NT2/D1 (cell line): ENCODE measurements around the gene MTRF1.

Experiments used
- DNase-seq: peaks from one replicate; pipeline ENCODE4 v3.0.0-alpha.2; 2011; ENCODE audit warnings: low read depth, low spot score
- H3K27me3 ChIP-seq: 2 replicates; pipeline ENCODE4 v1.6.0; 2011; ENCODE audit warnings: mild to moderate bottlenecking; ENCODE audit not compliant: insufficient read length, insufficient read depth
- H3K36me3 ChIP-seq: 2 replicates; pipeline ENCODE4 v1.6.1; 2011; ENCODE audit warnings: mild to moderate bottlenecking, low read length, mixed read lengths; ENCODE audit not compliant: insufficient read depth, insufficient read length
- H3K4me1 ChIP-seq: 2 replicates; pipeline ENCODE4 v1.5.1; 2011; ENCODE audit not compliant: insufficient read depth, insufficient read length
- H3K4me3 ChIP-seq: 2 replicates; pipeline ENCODE4 v1.5.1; 2011; ENCODE audit warnings: low read depth; ENCODE audit not compliant: insufficient read length
- H3K9ac ChIP-seq: 2 replicates; pipeline ENCODE4 v1.6.0; 2011; ENCODE audit warnings: low read depth; ENCODE audit not compliant: insufficient read length
- H3K9me3 ChIP-seq: 2 replicates; pipeline ENCODE4 v1.5.1; 2011; ENCODE audit warnings: mild to moderate bottlenecking, low read length; ENCODE audit not compliant: insufficient read depth
- SUZ12 ChIP-seq: IDR thresholded peaks from 2 replicates; pipeline ENCODE4 v1.6.1; 2011; ENCODE audit not compliant: insufficient read length, insufficient read depth; ENCODE audit errors: extremely low read depth
- YY1 ChIP-seq: IDR thresholded peaks from 2 replicates; pipeline ENCODE4 v1.6.1; 2011; ENCODE audit not compliant: insufficient read length, insufficient read depth
- ZNF274 ChIP-seq: IDR thresholded peaks from 2 replicates; pipeline ENCODE4 v1.6.1; 2011; ENCODE audit warnings: mild to moderate bottlenecking, low read depth, low read length

Gene MTRF1

GRCh38 chr13:41200126-41200525, 63.2 kb downstream of the MTRF1 start:
- H3K4me1 ChIP-seq, result no peaks in the 10 kb centered on the region
- no peak overlapping the region for H3K4me3 ChIP-seq
- no peak for TF ChIP-seq ZNF274
- no peaks in the 10 kb centered on the region for H3K9me3 ChIP-seq
- DNase-seq, result no peak
- no peaks in the 10 kb centered on the region for H3K27me3 ChIP-seq
- no peak overlapping the region for H3K9ac ChIP-seq
- no peaks in the 10 kb centered on the region for H3K36me3 ChIP-seq

DNA sequence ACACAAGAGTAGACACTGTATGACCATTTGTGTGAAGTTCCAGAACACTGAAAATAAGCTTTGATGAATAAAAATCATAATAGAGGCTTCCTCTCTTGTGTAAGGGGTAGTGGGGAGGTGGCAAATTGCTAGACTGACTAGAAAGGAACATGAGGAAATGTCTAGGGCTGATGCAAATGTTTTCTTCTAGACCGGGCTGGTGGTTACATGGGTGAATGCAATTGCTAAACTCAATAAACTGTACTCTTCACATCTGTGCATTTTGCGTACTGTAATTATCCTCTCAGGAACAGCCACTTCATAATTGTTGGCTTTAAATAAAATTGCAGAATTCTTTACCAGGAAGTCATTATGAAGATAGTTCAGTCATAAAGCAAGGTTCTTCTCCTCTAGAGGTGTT, 63.9 kb downstream of the MTRF1 start:
- no peak for TF ChIP-seq YY1
- TF ChIP-seq ZNF274, result no peak
- no peak for TF ChIP-seq SUZ12

GRCh38 chr13:41199079-41199478, 64.3 kb downstream of the MTRF1 start:
- TF ChIP-seq YY1, result no peak
- TF ChIP-seq SUZ12, result no peak
- TF ChIP-seq ZNF274, result no peak
- no peaks in the 10 kb centered on the region for H3K4me1 ChIP-seq
- H3K9me3 ChIP-seq, result no peaks in the 10 kb centered on the region
- no peaks in the 10 kb centered on the region for H3K36me3 ChIP-seq
- no peak overlapping the region for H3K4me3 ChIP-seq
- no peaks in the 10 kb centered on the region for H3K27me3 ChIP-seq
- no peak overlapping the region for H3K9ac ChIP-seq
- DNase-seq, result no peak

More for the DNA sequence above, 63.9 kb downstream of the MTRF1 start:
- H3K4me3 ChIP-seq, result no peak overlapping the region
- no peaks in the 10 kb centered on the region for H3K4me1 ChIP-seq
- DNase-seq, result no peak
- H3K9ac ChIP-seq, result no peak overlapping the region
- H3K9me3 ChIP-seq, result no peaks in the 10 kb centered on the region
- no peaks in the 10 kb centered on the region for H3K27me3 ChIP-seq
- H3K36me3 ChIP-seq, result no peaks in the 10 kb centered on the region

- Histone ChIP-seq H3K27me3 (no peaks in the 10 kb centered on the region), H3K4me1 (no peaks in the 10 kb centered on the region), H3K9me3 (peaks cover 21% of the 10 kb centered on the region; the same call in 1 of the 2 replicates), H3K4me3 (no peak overlapping the region), H3K9ac (no peak overlapping the region), H3K36me3 (peaks cover 6% of the 10 kb centered on the region)
- no peak for DNase-seq
- TF ChIP-seq YY1, result no peak
- no peak for TF ChIP-seq ZNF274
- TF ChIP-seq SUZ12, result no peak
Observed at GRCh38 chr13:41196620-41197019, 66.8 kb downstream of the MTRF1 start.

DNA sequence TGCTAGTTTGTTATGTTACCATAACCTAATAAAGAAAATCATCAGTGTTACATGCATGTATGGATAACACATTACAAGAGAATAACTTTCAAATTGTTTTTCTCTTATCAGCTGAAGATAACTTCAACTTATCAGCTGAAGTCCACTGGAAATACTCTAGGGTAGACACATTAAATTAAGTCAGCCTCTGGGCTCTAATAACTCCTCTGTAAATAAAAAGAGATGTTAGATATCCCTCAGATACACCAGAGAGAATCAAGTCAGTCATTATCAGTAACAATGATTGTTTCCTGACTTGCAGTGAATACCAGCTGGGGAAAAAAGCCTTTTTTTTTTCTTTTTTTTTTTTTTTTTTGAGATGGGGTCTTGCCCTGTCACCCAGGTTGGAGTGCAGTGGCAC, 67.4 kb downstream of the MTRF1 start:
- H3K9me3 ChIP-seq, result peaks cover 21% of the 10 kb centered on the region; the same call in 1 of the 2 replicates
- no peak overlapping the region for H3K9ac ChIP-seq
- no peaks in the 10 kb centered on the region for H3K27me3 ChIP-seq
- no peaks in the 10 kb centered on the region for H3K4me1 ChIP-seq
- H3K4me3 ChIP-seq, result no peak overlapping the region
- peaks cover 6% of the 10 kb centered on the region for H3K36me3 ChIP-seq
- DNase-seq, result no peak
- TF ChIP-seq SUZ12 (no peak), ZNF274 (no peak), YY1 (no peak)

DNA sequence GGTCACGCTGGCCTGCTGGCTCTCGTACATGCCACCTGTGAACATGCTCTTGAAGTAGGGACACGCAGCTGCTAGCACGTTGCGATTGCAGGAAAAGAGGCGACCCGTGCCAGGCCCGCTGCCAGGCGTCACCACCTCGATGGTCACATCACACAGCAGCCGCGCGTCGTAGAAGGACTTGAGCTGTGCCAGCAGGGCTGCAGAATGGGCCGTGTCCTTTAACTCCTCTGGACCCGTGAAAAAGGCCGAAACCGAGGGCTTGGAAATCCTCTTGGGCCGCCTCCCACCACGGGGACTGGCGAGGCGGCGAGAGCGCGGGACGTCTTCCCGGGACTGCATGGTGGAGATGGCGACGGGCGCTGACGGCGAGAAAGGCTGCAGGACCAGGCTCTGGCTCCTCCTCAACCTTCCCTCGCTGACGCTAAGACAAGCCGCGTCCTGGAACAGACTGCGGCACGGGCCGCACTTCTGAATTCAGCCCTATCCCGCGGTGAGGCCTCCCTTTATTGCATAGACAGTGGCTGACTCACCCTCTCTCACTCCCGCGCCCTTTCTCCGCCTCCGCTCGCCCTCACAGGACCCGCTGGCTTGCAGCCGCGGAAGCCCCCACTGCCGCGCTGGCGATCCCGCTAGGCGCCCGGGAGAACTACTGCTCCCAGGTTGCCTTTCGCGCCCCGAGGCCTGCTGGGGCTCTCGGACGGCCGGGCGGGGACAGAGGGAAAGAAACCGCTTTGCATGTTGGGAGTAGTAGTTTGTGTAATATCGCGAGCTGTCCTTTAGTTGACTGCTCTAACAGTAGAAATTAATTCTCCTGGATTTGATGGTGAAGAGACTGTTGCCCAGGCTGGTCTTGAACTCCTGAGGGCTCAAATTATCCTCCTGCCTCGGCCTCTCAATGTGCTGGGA, 69.2 kb downstream of the MTRF1 start, which contains the start of gene KBTBD7:
Gene KBTBD7, minus strand, starts transcription at position 651 of the 906 bp plus-strand sequence. Its CDS starts 312 bp downstream, at position 339.
- TF ChIP-seq ZNF274 (no peak), SUZ12 (no peak), YY1 (no peak)
- Histone ChIP-seq H3K9me3 (peaks cover 21% of the 10 kb centered on the region; the same call in 1 of the 2 replicates), H3K9ac (peak within 1 kb of the TSS; percentile 74), H3K36me3 (peaks cover 6% of the 10 kb centered on the region), H3K4me1 (no peaks in the 10 kb centered on the region), H3K4me3 (peak within 1 kb of the TSS; percentile 51), H3K27me3 (no peaks in the 10 kb centered on the region)
- DNase-seq, result peak; percentile 80

DNA sequence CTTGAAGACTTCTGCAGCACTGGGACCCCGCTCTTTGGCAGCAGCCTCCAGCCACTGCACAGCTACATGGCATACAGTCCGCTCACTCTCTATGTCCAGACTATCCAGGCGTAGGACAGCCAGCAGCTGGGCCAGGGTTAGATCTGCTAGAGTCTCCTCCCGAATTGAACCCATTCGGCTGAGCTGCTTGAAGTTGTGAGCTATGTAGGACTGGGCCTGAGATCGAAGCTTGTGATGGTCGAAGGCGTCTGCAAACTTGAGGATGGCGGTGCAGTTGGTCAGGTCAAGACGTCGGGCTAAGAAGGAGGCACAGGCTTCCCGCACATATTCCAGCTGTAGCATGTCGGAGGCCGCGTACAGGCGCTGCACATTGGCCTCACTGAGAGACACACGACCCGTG, 69.9 kb downstream of the MTRF1 start:
- no peaks in the 10 kb centered on the region for H3K27me3 ChIP-seq
- H3K36me3 ChIP-seq, result peaks cover 6% of the 10 kb centered on the region
- H3K4me3 ChIP-seq, result no peak overlapping the region
- DNase-seq, result no peak
- no peak overlapping the region for H3K9ac ChIP-seq
- no peaks in the 10 kb centered on the region for H3K4me1 ChIP-seq
- H3K9me3 ChIP-seq, result peaks cover 21% of the 10 kb centered on the region; the same call in 1 of the 2 replicates
- no peak for TF ChIP-seq ZNF274
- TF ChIP-seq SUZ12, result no peak
- no peak for TF ChIP-seq YY1
